WERI-Rb-1 (cell line): Measurements from ENCODE around the gene PPP2R2C.

Source experiments
- DNase-seq: peaks from one replicate; pipeline ENCODE4 v3.0.0-alpha.2; 2020
- H3K27ac ChIP-seq: fragments of 250-450 bp; sonication (Bioruptor Pico); 2 replicates; pipeline ENCODE4 v1.5.1; 2020; ENCODE audit warnings: mild to moderate bottlenecking, moderate library complexity
- H3K27me3 ChIP-seq: fragments of 250-450 bp; sonication (Bioruptor Pico); 2 replicates; pipeline ENCODE4 v1.5.1; 2021; ENCODE audit warnings: mild to moderate bottlenecking, low read depth, moderate library complexity; ENCODE audit not compliant: insufficient read depth, severe bottlenecking
- H3K36me3 ChIP-seq: fragments of 250-450 bp; sonication (Bioruptor Pico); 2 replicates; pipeline ENCODE4 v1.5.1; 2020; ENCODE audit warnings: mild to moderate bottlenecking, moderate library complexity
- H3K4me3 ChIP-seq: 2 replicates; pipeline ENCODE4 v1.5.1; 2011; ENCODE audit warnings: low read depth, mild to moderate bottlenecking, control low read depth, low read length
- H3K9me3 ChIP-seq: fragments of 250-450 bp; sonication (Bioruptor Pico); 2 replicates; pipeline ENCODE4 v1.5.1; 2021; ENCODE audit warnings: mild to moderate bottlenecking, moderate library complexity; ENCODE audit not compliant: severe bottlenecking
- TF ChIP-seq, protein P1 (sequence below): IDR thresholded peaks from 2 replicates; pipeline ENCODE4 v1.5.1; 2011; ENCODE audit warnings: low read depth, mild to moderate bottlenecking, control low read depth, inconsistent platforms, low read length

PPP2R2C gene

GRCh38 chr4:6420972-6421371, 51.4 kb downstream of the PPP2R2C start:
- H3K27me3 ChIP-seq, result no peaks in the 10 kb centered on the region
- no peak overlapping the region for H3K4me3 ChIP-seq
- no peak overlapping the region for H3K27ac ChIP-seq
- TF ChIP-seq, protein P1, sequence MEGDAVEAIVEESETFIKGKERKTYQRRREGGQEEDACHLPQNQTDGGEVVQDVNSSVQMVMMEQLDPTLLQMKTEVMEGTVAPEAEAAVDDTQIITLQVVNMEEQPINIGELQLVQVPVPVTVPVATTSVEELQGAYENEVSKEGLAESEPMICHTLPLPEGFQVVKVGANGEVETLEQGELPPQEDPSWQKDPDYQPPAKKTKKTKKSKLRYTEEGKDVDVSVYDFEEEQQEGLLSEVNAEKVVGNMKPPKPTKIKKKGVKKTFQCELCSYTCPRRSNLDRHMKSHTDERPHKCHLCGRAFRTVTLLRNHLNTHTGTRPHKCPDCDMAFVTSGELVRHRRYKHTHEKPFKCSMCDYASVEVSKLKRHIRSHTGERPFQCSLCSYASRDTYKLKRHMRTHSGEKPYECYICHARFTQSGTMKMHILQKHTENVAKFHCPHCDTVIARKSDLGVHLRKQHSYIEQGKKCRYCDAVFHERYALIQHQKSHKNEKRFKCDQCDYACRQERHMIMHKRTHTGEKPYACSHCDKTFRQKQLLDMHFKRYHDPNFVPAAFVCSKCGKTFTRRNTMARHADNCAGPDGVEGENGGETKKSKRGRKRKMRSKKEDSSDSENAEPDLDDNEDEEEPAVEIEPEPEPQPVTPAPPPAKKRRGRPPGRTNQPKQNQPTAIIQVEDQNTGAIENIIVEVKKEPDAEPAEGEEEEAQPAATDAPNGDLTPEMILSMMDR, result no peak
- H3K9me3 ChIP-seq, result no peaks in the 10 kb centered on the region
- DNase-seq, result no peak
- no peaks in the 10 kb centered on the region; the same call in 1 of the 2 replicates for H3K36me3 ChIP-seq

DNA sequence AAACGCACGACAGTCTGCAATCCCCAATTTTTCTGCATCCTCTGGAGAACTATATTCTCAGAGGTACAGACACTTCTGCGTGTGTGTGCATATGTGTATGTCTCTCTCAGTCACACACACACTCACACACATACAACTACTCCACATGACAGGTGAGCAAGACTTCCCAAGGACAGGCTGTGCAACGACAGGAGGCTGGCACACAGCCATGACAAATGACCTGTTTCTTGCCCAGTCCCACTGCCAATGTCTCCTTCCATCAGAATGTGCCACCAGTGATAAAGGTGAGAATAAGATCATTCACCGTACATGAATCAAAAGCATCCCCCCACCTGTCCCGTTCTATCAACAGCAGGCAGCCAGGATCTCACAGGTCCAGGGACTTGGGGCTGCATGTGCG, 52.4 kb downstream of the PPP2R2C start:
- Histone ChIP-seq H3K27ac (no peak overlapping the region), H3K4me3 (no peak overlapping the region), H3K36me3 (no peaks in the 10 kb centered on the region; the same call in 1 of the 2 replicates), H3K9me3 (no peaks in the 10 kb centered on the region), H3K27me3 (no peaks in the 10 kb centered on the region)
- DNase-seq, result no peak
- TF ChIP-seq, protein P1, result no peak

GRCh38 chr4:6419452-6420028, 52.9 kb downstream of the PPP2R2C start:
- Histone ChIP-seq H3K27me3 (no peaks in the 10 kb centered on the region), H3K36me3 (no peaks in the 10 kb centered on the region; the same call in 1 of the 2 replicates), H3K4me3 (no peak overlapping the region), H3K27ac (no peak overlapping the region), H3K9me3 (no peaks in the 10 kb centered on the region)
- no peak for DNase-seq
- TF ChIP-seq, protein P1, result no peak

DNA sequence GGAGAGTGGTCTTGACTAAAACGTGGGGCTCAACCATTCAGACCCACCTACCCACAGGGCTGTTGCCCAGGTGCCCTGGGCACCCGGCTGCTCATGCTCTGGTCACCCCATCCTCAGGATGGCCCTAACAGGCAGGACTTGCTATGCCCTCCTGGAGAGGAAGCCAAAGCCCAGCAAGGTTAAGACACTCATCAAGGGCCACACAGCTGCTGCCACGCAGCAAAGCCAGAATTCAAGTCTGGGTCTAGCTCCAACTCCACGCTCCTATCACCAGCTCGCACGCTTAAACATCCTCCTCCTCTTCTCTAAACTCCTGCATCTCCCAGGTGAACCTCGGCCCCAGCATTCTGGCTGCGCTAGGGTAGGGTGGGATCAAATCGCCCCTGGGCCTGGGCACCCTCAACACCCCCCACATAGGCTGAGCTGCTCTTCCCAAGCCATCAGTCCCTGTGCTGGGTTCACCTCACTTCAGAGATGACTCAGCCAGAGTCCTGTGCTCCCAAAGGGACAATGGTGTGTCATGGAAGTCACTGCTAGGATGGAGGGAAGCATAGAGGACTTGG, 54.1 kb downstream of the PPP2R2C start:
- Histone ChIP-seq H3K27me3 (no peaks in the 10 kb centered on the region), H3K4me3 (no peak overlapping the region), H3K27ac (no peak overlapping the region), H3K36me3 (no peaks in the 10 kb centered on the region; the same call in 1 of the 2 replicates), H3K9me3 (no peaks in the 10 kb centered on the region)
- TF ChIP-seq, protein P1, result no peak
- no peak for DNase-seq

DNA sequence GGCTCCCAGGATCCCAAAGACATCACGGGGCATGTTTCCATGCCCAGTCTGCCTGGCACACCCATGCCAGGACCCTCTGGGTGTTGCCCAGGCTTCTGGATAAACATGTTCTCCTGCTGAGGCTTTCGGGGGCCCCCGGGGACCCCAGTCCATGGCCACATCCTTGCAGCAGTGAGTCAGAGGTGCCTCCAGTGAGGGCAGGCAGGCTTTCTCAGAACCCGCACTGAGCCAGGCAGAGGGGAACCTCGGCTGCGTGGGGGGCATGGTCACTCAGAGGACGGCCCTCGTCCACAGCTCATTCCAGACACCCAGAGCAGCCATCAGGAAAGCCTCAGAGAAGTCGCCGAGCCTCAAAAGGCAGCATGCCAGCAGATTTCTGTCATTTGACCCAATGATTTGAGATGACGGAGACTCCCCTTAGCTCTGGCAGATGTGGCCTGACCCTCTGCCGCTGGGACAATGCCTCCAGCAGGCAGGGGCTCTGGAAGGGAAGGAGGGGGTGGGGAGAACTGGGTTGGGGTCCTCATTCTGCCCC, 54.8 kb downstream of the PPP2R2C start:
- Histone ChIP-seq H3K36me3 (no peaks in the 10 kb centered on the region; the same call in 1 of the 2 replicates), H3K4me3 (no peak overlapping the region), H3K9me3 (no peaks in the 10 kb centered on the region), H3K27me3 (no peaks in the 10 kb centered on the region), H3K27ac (no peak overlapping the region)
- no peak for DNase-seq
- TF ChIP-seq, protein P1, result no peak
